LNCAP (cell line): Measurements from ENCODE around the gene MBNL2.

ENCODE experiments used
- TF ChIP-seq, protein P1 (sequence below): fragments of 450-650 bp; IDR thresholded peaks from 2 replicates; pipeline ENCODE4 v1.5.1; 2017; ENCODE audit warnings: mild to moderate bottlenecking

Gene MBNL2

DNA sequence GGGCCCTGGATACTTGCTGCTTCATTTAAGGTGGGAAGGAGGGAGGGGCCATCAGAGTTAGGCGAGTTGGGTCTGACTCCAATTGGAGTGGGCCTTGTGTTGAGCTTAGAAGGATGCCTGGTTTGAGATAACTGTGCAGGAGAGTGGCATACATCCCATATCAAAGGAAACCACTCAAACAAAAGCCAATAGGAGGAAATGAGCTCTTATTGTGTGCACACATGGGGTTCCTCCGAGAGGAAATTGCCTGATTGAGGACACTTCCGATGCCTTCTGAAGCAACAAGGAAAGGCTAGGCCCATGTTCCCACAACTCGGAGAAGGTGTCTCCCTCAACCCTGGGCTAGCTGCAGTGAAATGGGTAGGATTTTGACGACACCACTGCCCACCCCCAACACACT, 19.6 kb downstream of the MBNL2 start:
- TF ChIP-seq, protein P1, sequence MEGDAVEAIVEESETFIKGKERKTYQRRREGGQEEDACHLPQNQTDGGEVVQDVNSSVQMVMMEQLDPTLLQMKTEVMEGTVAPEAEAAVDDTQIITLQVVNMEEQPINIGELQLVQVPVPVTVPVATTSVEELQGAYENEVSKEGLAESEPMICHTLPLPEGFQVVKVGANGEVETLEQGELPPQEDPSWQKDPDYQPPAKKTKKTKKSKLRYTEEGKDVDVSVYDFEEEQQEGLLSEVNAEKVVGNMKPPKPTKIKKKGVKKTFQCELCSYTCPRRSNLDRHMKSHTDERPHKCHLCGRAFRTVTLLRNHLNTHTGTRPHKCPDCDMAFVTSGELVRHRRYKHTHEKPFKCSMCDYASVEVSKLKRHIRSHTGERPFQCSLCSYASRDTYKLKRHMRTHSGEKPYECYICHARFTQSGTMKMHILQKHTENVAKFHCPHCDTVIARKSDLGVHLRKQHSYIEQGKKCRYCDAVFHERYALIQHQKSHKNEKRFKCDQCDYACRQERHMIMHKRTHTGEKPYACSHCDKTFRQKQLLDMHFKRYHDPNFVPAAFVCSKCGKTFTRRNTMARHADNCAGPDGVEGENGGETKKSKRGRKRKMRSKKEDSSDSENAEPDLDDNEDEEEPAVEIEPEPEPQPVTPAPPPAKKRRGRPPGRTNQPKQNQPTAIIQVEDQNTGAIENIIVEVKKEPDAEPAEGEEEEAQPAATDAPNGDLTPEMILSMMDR, result no peak

DNA sequence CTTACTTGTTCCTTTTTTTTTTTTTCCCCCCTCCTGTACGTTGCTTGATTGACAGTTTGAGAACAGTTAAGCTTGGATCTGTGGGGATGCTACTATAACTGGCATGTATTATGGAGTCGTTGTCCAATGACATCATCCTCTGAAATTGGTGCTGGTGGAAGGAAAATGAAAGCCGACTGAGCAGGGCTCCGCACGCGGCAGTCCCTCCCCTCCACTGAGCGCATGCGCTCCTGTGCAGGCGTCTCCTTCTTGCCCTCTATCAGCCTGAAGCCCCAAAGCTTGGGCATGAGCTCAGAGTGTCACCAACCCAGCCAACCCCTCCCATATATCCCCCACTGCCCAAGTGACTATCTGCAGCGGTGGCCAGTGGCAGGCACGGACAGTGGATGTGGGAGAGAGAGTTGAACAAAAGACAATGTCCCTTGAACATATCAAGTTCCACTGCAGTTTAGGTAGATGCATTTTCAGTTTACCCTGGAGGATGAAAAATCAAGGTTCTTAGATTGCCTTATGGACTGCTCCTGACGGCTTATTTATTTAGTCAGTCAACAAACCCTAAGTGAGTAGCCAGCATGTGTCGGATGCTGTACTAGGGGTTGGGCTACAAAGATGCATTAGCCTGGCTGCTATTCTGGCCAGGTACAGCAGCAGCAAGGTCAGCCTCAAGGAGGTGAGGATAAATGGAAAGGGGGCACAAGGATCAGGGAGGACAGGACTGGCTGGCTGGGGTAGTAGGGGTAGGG, 20.8 kb downstream of the MBNL2 start:
- TF ChIP-seq, protein P1, result no peak

DNA sequence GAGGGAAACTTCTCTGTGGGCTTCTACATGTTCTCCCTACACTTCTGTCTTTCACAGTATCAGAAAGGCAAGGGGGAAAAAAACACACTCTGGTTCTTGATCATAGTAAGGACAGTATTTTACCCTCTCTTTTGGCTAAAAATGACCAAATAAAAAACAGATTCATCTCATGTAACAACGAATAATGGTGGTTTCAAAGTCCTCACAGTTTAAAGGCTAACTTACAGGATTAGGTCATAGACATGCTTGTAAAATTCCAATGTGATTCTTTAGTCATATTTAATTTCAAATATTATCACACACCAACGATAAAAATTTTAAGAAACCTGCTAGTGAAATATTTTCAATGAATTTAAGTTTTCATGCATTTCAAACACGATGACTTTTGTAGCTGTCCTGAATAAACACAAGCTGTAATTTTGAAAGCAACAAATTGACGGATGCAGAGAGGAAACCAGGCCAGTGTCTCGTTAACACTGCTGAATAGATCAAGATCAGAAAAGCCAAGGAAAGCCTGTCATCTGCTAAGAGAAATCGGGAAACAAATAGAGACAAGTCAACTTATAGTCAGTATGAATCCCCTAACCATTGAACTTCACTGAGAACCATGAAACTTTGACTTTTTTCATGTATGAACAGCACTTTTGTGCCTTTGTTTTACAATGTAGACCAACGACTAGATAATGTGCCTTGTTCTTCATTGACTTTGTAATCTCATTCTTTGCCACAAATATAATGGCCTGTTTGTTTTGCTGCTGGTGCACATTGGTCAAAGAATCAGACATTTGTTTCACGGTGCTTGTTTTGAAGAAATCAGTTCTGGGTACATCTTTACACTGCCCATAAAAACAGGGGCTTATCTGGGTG, 22.0 kb downstream of the MBNL2 start:
- TF ChIP-seq, protein P1, result no peak

DNA sequence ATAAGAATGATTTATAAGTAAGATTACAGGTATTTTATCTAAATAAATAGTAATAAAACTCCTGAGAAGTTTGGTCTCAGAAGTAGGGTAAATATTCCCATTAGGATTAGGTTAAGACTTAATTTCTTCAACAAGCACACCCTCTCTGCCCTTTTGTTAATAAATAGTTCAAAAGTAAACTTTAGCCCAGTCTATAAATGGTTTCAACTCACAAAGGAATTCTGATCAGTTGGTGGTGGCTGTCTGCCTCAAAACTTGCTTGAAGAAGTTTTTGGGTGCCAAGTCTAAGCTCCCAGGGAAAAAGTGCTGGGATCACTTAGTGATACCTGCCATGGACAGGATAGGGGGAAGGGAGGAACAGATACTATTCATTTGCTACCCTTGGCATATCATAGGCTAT, 22.9 kb downstream of the MBNL2 start:
- TF ChIP-seq, protein P1, result no peak

DNA sequence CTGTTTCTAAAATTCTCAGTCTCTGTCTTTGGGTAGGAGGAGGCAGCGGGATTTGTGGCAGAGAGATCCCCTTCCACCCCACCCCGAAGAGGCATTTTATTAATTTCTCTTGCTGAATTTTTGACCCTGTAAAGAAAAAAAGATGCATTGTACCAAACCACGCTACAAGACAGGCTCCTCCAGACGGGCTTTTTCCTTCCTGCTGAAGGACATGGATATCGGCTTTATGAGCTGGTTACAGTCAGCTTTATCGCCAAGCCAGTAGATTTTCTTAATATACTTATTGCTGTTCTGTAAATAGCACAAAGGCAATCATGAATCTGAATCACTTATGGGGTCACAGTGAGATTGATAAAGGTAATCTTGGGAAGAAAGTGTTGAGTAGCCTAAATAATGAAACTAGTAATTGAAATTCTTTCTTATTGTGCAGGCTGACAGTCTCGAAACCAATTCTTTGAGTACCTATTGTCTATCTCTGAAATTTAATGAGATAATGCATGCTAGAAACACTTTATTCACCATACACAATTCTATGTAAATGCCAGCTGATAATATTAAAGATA, 24.5 kb downstream of the MBNL2 start:
- TF ChIP-seq, protein P1, result no peak

DNA sequence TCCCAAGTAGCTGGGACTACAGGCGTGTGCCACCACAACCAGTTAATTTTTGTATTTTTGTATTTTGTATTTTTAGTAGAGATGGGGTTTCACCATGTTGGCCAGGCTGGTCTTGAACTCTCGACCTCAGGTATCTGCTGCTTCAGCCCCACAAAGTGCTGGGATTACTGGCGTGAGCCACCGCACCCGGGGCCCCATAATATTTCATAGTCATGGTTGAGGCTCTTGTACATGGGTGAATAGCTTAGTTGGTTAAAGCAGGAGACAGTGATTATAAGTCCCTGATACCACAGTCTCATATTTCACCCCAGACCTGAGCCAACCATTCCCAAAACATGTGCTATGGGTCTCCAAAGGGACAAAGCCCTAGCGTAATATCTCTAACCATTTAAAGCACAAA, 26.1 kb downstream of the MBNL2 start:
- TF ChIP-seq, protein P1, result no peak

DNA sequence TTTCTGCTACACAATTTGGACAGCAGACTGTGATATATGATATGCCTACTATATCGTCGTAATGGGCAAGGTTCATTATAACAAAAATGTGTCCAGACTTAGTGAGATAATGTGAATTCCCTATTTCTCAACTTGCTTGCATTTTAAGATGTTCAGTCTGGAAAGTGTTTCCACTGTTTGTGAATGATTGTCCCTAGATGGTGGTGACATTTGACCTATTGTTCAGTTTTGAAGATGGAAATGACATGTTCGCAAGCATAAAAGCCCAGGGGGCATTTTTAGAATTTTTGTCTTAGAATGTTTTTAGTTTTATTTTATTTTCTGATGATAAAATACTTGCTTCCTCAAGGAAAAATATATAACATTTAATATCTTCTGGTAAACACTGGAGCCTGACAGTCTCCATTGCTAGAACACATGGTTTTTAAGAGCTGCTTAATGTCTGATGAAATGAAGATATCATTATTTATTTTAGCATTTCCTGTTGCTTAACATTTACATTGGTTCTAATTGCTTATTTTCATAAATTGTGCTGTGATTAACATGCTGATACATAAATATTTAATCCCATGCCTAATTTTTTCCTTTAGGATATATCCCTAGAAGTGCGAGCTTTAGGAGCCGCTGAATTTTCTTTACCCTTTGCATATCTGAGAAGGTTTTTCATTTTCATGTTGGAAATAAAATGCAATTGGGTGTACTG, 27.1 kb downstream of the MBNL2 start:
- TF ChIP-seq, protein P1, result no peak
